H1 (cell line): ENCODE results near the gene TRIM24.

Source experiments
- CHD2 ChIP-seq: IDR thresholded peaks from 2 replicates; pipeline ENCODE4 v1.6.1; 2012; ENCODE audit warnings: low read length, improper control_type of control experiment
- CREB1 ChIP-seq: IDR thresholded peaks from 2 replicates; pipeline ENCODE4 v1.6.1; 2012; ENCODE audit warnings: inconsistent platforms
- CTCF ChIP-seq, 3 experiments: IDR thresholded peaks; 1 replicate in 2 of 3; 2 replicates in 1 of 3; pipeline versions ENCODE4 v1.5.1 to v1.6.1; 2011; ENCODE audit warnings: low read length in 3 of 3, mild to moderate bottlenecking in 3 of 3, inconsistent platforms in 2 of 3, low read depth in 1 of 3, moderate library complexity in 1 of 3; ENCODE audit not compliant: insufficient read depth in 1 of 3; ENCODE audit errors: control extremely low read depth in 1 of 3
- EP300 ChIP-seq, 2 experiments: IDR thresholded peaks; 1 replicate in 1 of 2; 2 replicates in 1 of 2; pipeline ENCODE4 v1.6.1; 2011 to 2012; ENCODE audit warnings: low read depth in 2 of 2, low read length in 2 of 2, mild to moderate bottlenecking in 2 of 2, borderline replicate concordance in 1 of 2, inconsistent platforms in 1 of 2, moderate library complexity in 1 of 2
- HDAC2 ChIP-seq, 2 experiments: fragments of 300-600 bp in 1 of 2; sonication (generic) in 1 of 2; IDR thresholded peaks; 2 replicates each; pipeline ENCODE4 v1.6.1; 2011 to 2012; ENCODE audit warnings: low read depth in 2 of 2, low read length in 2 of 2, mild to moderate bottlenecking in 2 of 2, moderate library complexity in 2 of 2, borderline replicate concordance in 1 of 2, inconsistent platforms in 1 of 2
- KDM1A ChIP-seq: fragments of 200-600, 300-600 bp; sonication (generic); IDR thresholded peaks from 2 replicates; pipeline ENCODE4 v1.7.1; 2016; ENCODE audit warnings: mild to moderate bottlenecking, low read length, borderline replicate concordance
- POLR2A ChIP-seq, 2 experiments: IDR thresholded peaks; 1 replicate in 1 of 2; 2 replicates in 1 of 2; pipeline ENCODE4 v1.6.1; 2011; ENCODE audit warnings: low read depth in 2 of 2, low read length in 2 of 2, mild to moderate bottlenecking in 2 of 2; ENCODE audit errors: control extremely low read depth in 1 of 2
- SIN3A ChIP-seq, 2 experiments: IDR thresholded peaks in 1 of 2; conservative IDR thresholded peaks in 1 of 2; 2 replicates each; pipeline ENCODE4 v1.6.1; 2011 to 2012; ENCODE audit warnings: low read length in 2 of 2, improper control_type of control experiment in 1 of 2, low read depth in 1 of 2, mild to moderate bottlenecking in 1 of 2
- TAF1 ChIP-seq: IDR thresholded peaks from 2 replicates; pipeline ENCODE4 v1.6.1; 2011; ENCODE audit warnings: mild to moderate bottlenecking, low read depth, low read length

- TF ChIP-seq POLR2A (IDR thresholded peaks at IDR 0.05; ENCODE audit: control extremely low read depth in 1 of 2, low read depth in 2 of 2, low read length in 2 of 2) (no peak), KDM1A (no peak), SIN3A (conservative IDR thresholded peaks at IDR 0.05 in 1 of 2, IDR thresholded peaks at IDR 0.05 in 1 of 2; ENCODE audit: low read depth in 1 of 2, low read length in 2 of 2) (no peak), CREB1 (no peak), TAF1 (no peak), CTCF (IDR thresholded peaks at IDR 0.05; ENCODE audit: control extremely low read depth in 1 of 3, insufficient read depth in 1 of 3, low read depth in 1 of 3, low read length in 3 of 3) (no peak), CHD2 (no peak), HDAC2 (IDR thresholded peaks at IDR 0.05; ENCODE audit: borderline replicate concordance in 1 of 2, low read depth in 2 of 2, low read length in 2 of 2) (no peak), EP300 (IDR thresholded peaks at IDR 0.05; ENCODE audit: borderline replicate concordance in 1 of 2, low read depth in 2 of 2, low read length in 2 of 2) (no peak)
Measured at GRCh38 chr7:138480527-138480926, 20.5 kb downstream of the TRIM24 start.
